Suprapubic skin (tissue), 4 donors: ENCODE data around the gene CGNL1. TPM values are rescaled to one million over a fixed set of nuclear protein-coding genes. Genes with fewer than 3 reads are reported as not detected.

Experiments used
- DNase-seq, 2 donors: peaks; one replicate each; pipeline ENCODE4 v3.0.0-alpha.2; 2019; ENCODE audit warnings: low spot score in 2 of 2
- H3K27ac ChIP-seq: fragments of 200-600 bp; sonication (generic); one replicate; pipeline ENCODE4 v1.5.1; 2019
- H3K27me3 ChIP-seq: fragments of 200-600 bp; sonication (generic); one replicate; pipeline ENCODE4 v1.5.1; 2019
- H3K36me3 ChIP-seq: fragments of 200-600 bp; sonication (generic); one replicate; pipeline ENCODE4 v1.5.1; 2019
- H3K4me1 ChIP-seq: fragments of 200-600 bp; sonication (generic); one replicate; pipeline ENCODE4 v1.5.1; 2019
- H3K4me3 ChIP-seq: fragments of 200-600 bp; sonication (generic); one replicate; pipeline ENCODE4 v1.5.1; 2019; ENCODE audit warnings: mild to moderate bottlenecking
- H3K9me3 ChIP-seq: fragments of 200-600 bp; sonication (generic); one replicate; pipeline ENCODE4 v1.5.1; 2019
- CTCF ChIP-seq, 2 donors: fragments of 200-600 bp in 1 of 2; fragments of 450-650 bp in 1 of 2; sonication (generic) in 1 of 2; IDR thresholded peaks; one replicate each; pipeline ENCODE4 v1.5.1; 2016 to 2019; ENCODE audit warnings: antibody characterized with exemption in 2 of 2, mild to moderate bottlenecking in 1 of 2, moderate library complexity in 1 of 2
- EP300 ChIP-seq: sonication (generic); formaldehyde crosslinking; IDR thresholded peaks from one replicate; pipeline ENCODE4 v1.6.1; 2017; ENCODE audit warnings: antibody characterized with exemption
- POLR2A ChIP-seq, 2 donors: fragments of 450-650 bp; IDR thresholded peaks; one replicate each; pipeline ENCODE4 v1.6.1; 2017; ENCODE audit warnings: antibody characterized with exemption in 2 of 2, mild to moderate bottlenecking in 2 of 2, moderate library complexity in 2 of 2
- POLR2AphosphoS5 ChIP-seq, 3 donors: sonication (generic); formaldehyde crosslinking; IDR thresholded peaks; one replicate each; pipeline ENCODE4 v1.6.1; 2017; ENCODE audit warnings: antibody characterized with exemption in 3 of 3
- WGBS: methylation state at CpG from one replicate; pipeline ENCODE4 v1.1.5; 2018; 5-methylcytosine and 5-hydroxymethylcytosine counted together
- total RNA-seq, 4 donors: library from RNA; depleted of rRNA; stranded (reverse); fragments of >200 nt; gene quantifications; one replicate each; pipeline ENCODE4 v1.1.0, GENCODE V29; 2016

CGNL1 gene
- total RNA-seq, 4 donors from 2014 or later, result 7.1 to 27.0 (median 14.2) TPM

- TF ChIP-seq POLR2A (IDR thresholded peaks at IDR 0.05), result no peak
- TF ChIP-seq CTCF (IDR thresholded peaks at IDR 0.05), result no peak
- TF ChIP-seq EP300, result no peak
- no peak for TF ChIP-seq POLR2AphosphoS5 (IDR thresholded peaks at IDR 0.05)
- no peak overlapping the region for H3K27ac ChIP-seq
- no peaks in the 10 kb centered on the region for H3K36me3 ChIP-seq
- no peaks in the 10 kb centered on the region for H3K27me3 ChIP-seq
- WGBS, result 86% methylated on average over 7 of the region's 7 CpGs
- H3K9me3 ChIP-seq, result no peaks in the 10 kb centered on the region
- H3K4me3 ChIP-seq, result no peak overlapping the region
- no peak for DNase-seq
- peaks cover 4% of the 10 kb centered on the region for H3K4me1 ChIP-seq
Observed at GRCh38 chr15:57571725-57572124, 195.4 kb downstream of the CGNL1 start.

DNA sequence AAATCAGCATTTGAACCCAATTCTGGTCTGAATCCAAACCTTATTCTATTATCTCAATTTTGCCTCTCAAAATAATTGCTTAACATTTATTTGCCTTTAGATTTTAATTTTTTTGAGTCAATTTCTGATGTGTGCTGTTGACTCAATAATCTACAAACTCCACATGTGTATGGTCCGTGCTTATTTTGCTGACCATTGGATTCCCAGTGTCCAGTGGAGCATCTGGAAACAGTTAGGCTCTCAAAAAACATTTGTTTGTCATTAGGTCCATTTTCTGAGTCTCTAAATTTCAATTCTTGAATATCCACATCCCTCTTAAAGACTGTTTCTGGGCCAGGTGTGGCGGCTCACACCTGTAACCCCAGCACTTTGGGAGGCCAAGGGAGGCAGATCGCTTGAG is 196.2 kb downstream of the CGNL1 start:
- Histone ChIP-seq H3K4me3 (no peak overlapping the region), H3K4me1 (no peaks in the 10 kb centered on the region), H3K36me3 (no peaks in the 10 kb centered on the region), H3K9me3 (no peaks in the 10 kb centered on the region), H3K27ac (no peak overlapping the region), H3K27me3 (no peaks in the 10 kb centered on the region)
- 62% methylated on average over 3 of the region's 3 CpGs for WGBS
- TF ChIP-seq POLR2A (IDR thresholded peaks at IDR 0.05) (no peak), EP300 (no peak), CTCF (IDR thresholded peaks at IDR 0.05) (no peak), POLR2AphosphoS5 (IDR thresholded peaks at IDR 0.05) (no peak)
- no peak for DNase-seq

DNA sequence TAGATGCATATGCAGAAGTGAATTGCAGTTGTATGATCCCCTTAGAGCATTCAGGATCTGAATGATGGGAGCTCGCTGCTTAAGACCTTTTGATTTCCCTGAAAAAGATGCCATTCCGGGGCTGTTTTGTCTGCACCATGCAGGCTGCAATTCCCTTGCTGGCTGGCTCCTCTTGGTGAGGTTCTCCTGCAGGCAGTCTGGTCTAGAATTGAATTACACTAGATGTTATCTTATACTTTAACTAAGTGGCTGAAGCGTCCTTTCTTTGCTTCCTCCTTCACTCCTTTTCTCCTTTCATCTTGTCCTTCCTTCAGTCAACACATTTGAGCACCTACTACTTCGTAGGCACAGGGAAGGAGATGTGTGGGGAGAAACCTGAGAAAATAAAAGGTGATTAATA is 196.8 kb downstream of the CGNL1 start:
- H3K9me3 ChIP-seq, result no peaks in the 10 kb centered on the region
- H3K4me1 ChIP-seq, result no peaks in the 10 kb centered on the region
- no peak overlapping the region for H3K27ac ChIP-seq
- TF ChIP-seq CTCF (IDR thresholded peaks at IDR 0.05) (no peak), EP300 (no peak), POLR2AphosphoS5 (IDR thresholded peaks at IDR 0.05) (no peak), POLR2A (IDR thresholded peaks at IDR 0.05) (no peak)
- H3K27me3 ChIP-seq, result no peaks in the 10 kb centered on the region
- DNase-seq, result no peak
- no peaks in the 10 kb centered on the region for H3K36me3 ChIP-seq
- 96% methylated on average over 4 of the region's 4 CpGs for WGBS
- no peak overlapping the region for H3K4me3 ChIP-seq

- DNase-seq, result no peak
Observed at GRCh38 chr15:57575363-57575762, 199.1 kb downstream of the CGNL1 start.

DNA sequence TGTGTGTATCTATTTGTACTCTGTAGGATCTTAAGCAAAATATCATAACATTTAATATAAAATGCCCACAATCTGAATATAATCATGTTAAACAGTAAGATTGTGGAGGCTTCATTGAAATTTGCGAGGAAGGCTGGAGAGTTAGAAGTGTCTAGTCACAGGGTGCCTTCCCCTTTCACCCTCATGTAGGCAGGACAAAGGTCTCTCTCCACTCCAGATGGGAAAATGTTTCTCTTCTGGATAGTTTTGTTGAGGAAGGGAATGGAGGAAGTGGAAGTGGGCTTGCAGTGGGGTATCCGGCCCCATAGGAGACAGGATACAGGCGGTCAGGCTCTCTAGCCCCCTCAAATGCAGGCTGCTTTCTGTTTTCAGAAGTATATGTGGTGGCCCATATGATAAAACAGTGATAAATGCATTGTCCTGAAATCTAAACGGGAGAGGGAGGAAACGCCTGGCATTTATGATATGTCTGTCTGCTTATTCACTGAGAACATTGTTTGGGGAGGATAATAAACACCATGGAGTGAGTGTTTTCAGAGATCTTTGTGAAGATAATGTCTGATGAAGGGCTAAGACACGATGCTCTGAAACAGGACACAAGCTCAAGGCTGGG is 202.1 kb downstream of the CGNL1 start:
- Histone ChIP-seq H3K4me1 (no peaks in the 10 kb centered on the region), H3K27me3 (peaks cover 4% of the 10 kb centered on the region), H3K9me3 (peaks cover 3% of the 10 kb centered on the region), H3K36me3 (no peaks in the 10 kb centered on the region), H3K27ac (no peak overlapping the region), H3K4me3 (no peak overlapping the region)
- 60% methylated on average over 6 of the region's 6 CpGs for WGBS
- no peak for DNase-seq
- no peak for TF ChIP-seq CTCF (IDR thresholded peaks at IDR 0.05)
- no peak for TF ChIP-seq POLR2AphosphoS5 (IDR thresholded peaks at IDR 0.05)
- no peak for TF ChIP-seq POLR2A (IDR thresholded peaks at IDR 0.05)
- no peak for TF ChIP-seq EP300

More at GRCh38 chr15:57575363-57575762, 199.1 kb downstream of the CGNL1 start:
- TF ChIP-seq POLR2A (IDR thresholded peaks at IDR 0.05) (no peak), POLR2AphosphoS5 (IDR thresholded peaks at IDR 0.05) (no peak), EP300 (no peak), CTCF (IDR thresholded peaks at IDR 0.05) (no peak)
- no peaks in the 10 kb centered on the region for H3K27me3 ChIP-seq
- no peaks in the 10 kb centered on the region for H3K9me3 ChIP-seq
- no peak overlapping the region for H3K4me3 ChIP-seq
- H3K4me1 ChIP-seq, result no peaks in the 10 kb centered on the region
- H3K27ac ChIP-seq, result no peak overlapping the region
- 76% methylated on average over 5 of the region's 5 CpGs for WGBS
- no peaks in the 10 kb centered on the region for H3K36me3 ChIP-seq
